22Rv1 (cell line): Measurements from ENCODE around the gene PILRB.

ENCODE experiments used
- CTCF ChIP-seq: fragments of 450-650 bp; IDR thresholded peaks from 2 replicates; pipeline ENCODE4 v1.5.1; 2017; ENCODE audit warnings: mild to moderate bottlenecking
- ZFX ChIP-seq: fragments of 450-650 bp; IDR thresholded peaks from 2 replicates; pipeline ENCODE4 v1.6.1; 2017; ENCODE audit warnings: antibody characterized with exemption, borderline replicate concordance

GRCh38 chr7:100376066-100376465, 18.1 kb downstream of the PILRB start:
- TF ChIP-seq ZFX: no peak
- TF ChIP-seq CTCF: no peak
